ENCODE measurements around the gene KRT38.

The KRT38 gene

DNA sequence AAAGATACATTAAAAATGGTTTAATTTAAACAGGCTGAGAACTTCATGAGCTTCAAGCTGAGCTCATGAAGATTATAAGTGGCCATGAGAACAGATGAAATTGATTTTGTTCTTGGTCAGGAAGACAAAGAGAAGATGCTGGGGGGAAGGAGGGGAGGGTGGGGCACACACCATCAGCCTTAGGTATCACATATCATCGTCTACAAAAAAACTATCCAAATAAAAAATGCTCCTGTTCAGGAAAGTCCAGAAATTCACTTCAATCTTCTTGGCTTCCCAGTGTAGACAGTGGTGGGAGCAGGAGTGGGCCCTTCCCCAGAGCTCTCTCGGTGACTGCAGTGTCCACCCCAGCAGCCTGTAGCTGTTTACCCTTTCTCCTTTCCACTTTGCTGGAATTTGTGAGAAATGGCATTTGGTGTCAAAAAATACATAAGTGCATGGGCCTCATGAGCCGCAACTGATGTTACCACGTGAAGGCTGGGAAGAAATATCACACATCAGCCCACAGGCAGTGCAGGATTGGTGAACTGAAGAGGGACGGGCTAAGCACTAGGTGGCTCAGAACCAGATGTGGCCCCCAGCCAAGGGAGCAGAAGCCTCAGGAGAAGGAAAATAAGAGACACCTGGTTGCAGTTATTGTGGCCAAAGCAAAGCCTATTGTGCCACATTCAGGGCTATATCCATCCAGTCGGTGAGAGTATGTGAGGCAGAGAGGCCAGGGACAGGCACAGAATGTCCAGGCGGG is 22.5 kb downstream of the KRT38 start:
- H3K4me3 ChIP-seq (replicated peaks; ENCODE audit: low read depth, low read length), result no peak overlapping the region
- TF ChIP-seq CTCF (IDR thresholded peaks at IDR 0.05; ENCODE audit: low read length, missing control alignments), result no peak
- no peak for DNase-seq (ENCODE audit: low read depth)

- peak; percentile 30 for TF ChIP-seq CTCF (IDR thresholded peaks at IDR 0.05; ENCODE audit: low read length, missing control alignments)
These were observed 23.2 kb downstream of the KRT38 start for GRCh38 chr17:41417576-41418015.

GRCh38 chr17:41417127-41417526 is 23.7 kb downstream of the KRT38 start:
- no peak for DNase-seq (ENCODE audit: low read depth)
- no peak for TF ChIP-seq CTCF (IDR thresholded peaks at IDR 0.05; ENCODE audit: low read length, missing control alignments)
- no peak overlapping the region for H3K4me3 ChIP-seq (replicated peaks; ENCODE audit: low read depth, low read length)

More at GRCh38 chr17:41417576-41418015, 23.2 kb downstream of the KRT38 start:
- no peak for DNase-seq (ENCODE audit: low read depth)
- H3K4me3 ChIP-seq (replicated peaks; ENCODE audit: low read depth, low read length), result no peak overlapping the region

DNA sequence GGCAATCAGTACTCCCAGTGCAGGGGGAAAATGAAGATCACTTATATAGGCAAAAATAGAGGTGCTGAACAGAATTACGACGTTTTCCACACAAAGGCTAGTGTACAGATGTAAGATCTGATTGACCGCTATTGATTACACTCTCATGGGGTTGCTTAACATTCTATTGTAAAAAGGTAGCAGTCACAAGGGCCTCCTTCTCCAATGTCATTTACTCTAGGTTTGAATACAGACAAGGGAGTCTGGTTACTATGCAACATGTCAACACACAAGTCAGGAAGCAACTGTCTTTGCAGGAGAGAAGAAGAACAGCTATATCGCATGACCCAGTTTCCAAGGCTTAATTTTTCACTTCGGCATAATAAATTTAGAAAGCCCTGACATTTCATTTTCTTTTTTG is 24.3 kb downstream of the KRT38 start:
- no peak for DNase-seq (ENCODE audit: low read depth)
- no peak overlapping the region for H3K4me3 ChIP-seq (replicated peaks; ENCODE audit: low read depth, low read length)
- no peak for TF ChIP-seq CTCF (IDR thresholded peaks at IDR 0.05; ENCODE audit: low read length, missing control alignments)

- no peak overlapping the region for H3K4me3 ChIP-seq (replicated peaks; ENCODE audit: low read depth, low read length)
- TF ChIP-seq CTCF (IDR thresholded peaks at IDR 0.05; ENCODE audit: low read length, missing control alignments), result no peak
- DNase-seq (ENCODE audit: low read depth), result peak; percentile 12
These were observed 24.9 kb downstream of the KRT38 start for GRCh38 chr17:41415833-41416335.

DNA sequence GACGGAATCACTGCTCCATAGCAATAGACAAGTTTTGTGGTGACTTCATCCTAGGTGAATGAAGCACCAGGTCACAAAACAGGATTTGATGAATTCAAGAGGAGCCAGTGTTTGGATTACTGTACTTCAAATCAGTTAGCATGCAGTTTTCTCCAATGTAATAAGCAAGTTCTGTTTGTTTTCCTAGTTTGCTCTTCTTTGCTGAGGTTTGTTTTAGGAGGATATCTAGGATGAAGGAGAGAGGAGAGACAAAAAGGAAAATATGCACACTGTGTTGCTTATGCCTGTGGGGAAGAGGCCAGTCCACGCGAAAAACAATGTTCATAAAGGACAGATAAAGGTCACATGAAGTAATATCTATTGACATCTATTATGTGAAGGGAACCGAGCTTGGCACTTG is 25.4 kb downstream of the KRT38 start:
- no peak overlapping the region for H3K4me3 ChIP-seq (replicated peaks; ENCODE audit: low read depth, low read length)
- DNase-seq (ENCODE audit: low read depth), result no peak
- TF ChIP-seq CTCF (IDR thresholded peaks at IDR 0.05; ENCODE audit: low read length, missing control alignments), result no peak

GRCh38 chr17:41413982-41414381 is 26.8 kb downstream of the KRT38 start:
- TF ChIP-seq CTCF (IDR thresholded peaks at IDR 0.05; ENCODE audit: low read length, missing control alignments), result no peak
- no peak overlapping the region for H3K4me3 ChIP-seq (replicated peaks; ENCODE audit: low read depth, low read length)
- DNase-seq (ENCODE audit: low read depth), result no peak

Measured in fibroblast of pulmonary artery (primary cell).